OCI-LY1 (cell line): ENCODE measurements around the gene ACACA.

Source experiments
- EZH2 ChIP-seq: fragments of 200-600 bp; sonication (generic), shearing (Covaris generic); IDR thresholded peaks from 2 replicates; pipeline ENCODE4 v1.8.0; 2017; ENCODE audit warnings: borderline replicate concordance, mixed run types, mild to moderate bottlenecking, antibody characterized with exemption, low read length, moderate library complexity, mixed read lengths
- TF ChIP-seq, protein P1 (sequence below): fragments of 200-600 bp; sonication (generic), shearing (Covaris generic); IDR thresholded peaks from 2 replicates; pipeline ENCODE4 v1.5.1; 2017; ENCODE audit warnings: mild to moderate bottlenecking, antibody characterized with exemption, low read length, moderate library complexity, mixed read lengths

DNA sequence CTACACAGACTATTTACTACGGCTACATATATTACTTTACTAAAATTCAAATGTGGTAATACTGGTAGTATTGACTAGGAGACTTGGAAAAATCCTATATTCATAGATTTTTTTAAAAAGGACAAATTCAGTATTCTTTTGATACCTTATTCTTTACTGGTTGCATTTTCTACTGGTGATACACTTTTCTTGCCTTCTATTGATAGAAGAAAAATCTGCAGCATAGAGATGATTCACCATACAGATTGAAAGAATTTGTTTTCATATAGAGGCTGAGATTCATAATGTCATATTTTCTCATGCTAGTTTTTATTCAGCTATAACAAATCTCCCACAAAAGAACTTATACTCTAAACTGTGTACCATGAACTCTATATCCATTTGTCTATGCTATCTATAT lies 226.3 kb downstream of the ACACA start:
- TF ChIP-seq, protein P1, sequence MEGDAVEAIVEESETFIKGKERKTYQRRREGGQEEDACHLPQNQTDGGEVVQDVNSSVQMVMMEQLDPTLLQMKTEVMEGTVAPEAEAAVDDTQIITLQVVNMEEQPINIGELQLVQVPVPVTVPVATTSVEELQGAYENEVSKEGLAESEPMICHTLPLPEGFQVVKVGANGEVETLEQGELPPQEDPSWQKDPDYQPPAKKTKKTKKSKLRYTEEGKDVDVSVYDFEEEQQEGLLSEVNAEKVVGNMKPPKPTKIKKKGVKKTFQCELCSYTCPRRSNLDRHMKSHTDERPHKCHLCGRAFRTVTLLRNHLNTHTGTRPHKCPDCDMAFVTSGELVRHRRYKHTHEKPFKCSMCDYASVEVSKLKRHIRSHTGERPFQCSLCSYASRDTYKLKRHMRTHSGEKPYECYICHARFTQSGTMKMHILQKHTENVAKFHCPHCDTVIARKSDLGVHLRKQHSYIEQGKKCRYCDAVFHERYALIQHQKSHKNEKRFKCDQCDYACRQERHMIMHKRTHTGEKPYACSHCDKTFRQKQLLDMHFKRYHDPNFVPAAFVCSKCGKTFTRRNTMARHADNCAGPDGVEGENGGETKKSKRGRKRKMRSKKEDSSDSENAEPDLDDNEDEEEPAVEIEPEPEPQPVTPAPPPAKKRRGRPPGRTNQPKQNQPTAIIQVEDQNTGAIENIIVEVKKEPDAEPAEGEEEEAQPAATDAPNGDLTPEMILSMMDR = no peak
- no peak for TF ChIP-seq EZH2
